HG03521 (cell line): ENCODE results near the gene ACAP3.

ENCODE experiments used
- ATAC-seq: cut with Tn5 transposase; IDR thresholded peaks from one replicate; pipeline ENCODE4 v1.9.1; 2021; ENCODE audit warnings: mild to moderate bottlenecking, moderate library complexity; ENCODE audit not compliant: unreplicated experiment

The ACAP3 gene, protein sequence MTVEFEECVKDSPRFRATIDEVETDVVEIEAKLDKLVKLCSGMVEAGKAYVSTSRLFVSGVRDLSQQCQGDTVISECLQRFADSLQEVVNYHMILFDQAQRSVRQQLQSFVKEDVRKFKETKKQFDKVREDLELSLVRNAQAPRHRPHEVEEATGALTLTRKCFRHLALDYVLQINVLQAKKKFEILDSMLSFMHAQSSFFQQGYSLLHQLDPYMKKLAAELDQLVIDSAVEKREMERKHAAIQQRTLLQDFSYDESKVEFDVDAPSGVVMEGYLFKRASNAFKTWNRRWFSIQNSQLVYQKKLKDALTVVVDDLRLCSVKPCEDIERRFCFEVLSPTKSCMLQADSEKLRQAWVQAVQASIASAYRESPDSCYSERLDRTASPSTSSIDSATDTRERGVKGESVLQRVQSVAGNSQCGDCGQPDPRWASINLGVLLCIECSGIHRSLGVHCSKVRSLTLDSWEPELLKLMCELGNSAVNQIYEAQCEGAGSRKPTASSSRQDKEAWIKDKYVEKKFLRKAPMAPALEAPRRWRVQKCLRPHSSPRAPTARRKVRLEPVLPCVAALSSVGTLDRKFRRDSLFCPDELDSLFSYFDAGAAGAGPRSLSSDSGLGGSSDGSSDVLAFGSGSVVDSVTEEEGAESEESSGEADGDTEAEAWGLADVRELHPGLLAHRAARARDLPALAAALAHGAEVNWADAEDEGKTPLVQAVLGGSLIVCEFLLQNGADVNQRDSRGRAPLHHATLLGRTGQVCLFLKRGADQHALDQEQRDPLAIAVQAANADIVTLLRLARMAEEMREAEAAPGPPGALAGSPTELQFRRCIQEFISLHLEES

DNA sequence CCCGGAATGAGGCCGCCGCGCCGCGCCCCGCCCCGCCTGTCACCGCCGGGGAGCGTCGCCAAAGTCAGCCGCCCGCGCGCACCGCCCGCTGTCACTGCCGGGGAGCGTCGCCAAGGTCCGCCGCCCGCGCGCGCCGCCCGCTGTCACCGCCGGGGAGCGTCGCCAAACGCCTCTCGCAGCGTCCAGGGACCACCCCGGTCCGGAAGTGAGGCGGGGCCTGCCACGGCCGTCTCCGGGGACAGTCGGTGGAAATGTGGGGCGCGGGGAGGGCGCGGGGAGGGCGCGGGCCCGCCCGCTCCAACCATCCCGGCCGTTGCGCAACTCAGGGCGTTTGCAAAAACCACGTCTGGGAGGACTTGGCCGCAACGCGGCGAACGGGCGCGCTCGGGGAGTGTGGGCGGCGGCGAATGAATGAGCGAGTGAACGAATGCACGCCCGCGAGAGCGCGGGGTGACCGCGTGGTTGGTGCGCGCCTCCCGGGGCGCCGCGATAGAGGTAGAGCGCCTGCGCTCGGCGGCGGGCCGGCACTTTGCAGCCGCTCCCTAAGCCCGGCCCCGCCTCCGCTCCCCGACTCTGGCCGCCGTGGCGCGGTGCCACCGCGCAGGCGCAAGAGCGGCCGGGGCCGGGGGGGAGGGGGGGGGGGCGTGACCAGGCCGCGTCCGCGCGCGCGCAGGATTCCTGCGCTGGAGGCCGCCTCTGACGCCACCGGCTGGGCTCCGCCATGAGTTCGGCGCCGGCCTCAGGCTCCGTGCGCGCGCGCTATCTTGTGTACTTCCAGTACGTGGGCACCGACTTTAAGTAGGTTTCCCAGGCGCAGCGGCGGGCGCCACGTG is at the start of gene ACAP3, which contains the start of gene PUSL1:
ACAP3 (minus strand) TSS at position 8 of the 833 bp plus-strand sequence. CDS start 115 bp downstream, outside the sequence.
PUSL1 (plus strand) TSS at position 675 of the 833 bp plus-strand sequence; CDS start at position 722, 47 bp downstream.
- peak; percentile 64 for ATAC-seq

DNA sequence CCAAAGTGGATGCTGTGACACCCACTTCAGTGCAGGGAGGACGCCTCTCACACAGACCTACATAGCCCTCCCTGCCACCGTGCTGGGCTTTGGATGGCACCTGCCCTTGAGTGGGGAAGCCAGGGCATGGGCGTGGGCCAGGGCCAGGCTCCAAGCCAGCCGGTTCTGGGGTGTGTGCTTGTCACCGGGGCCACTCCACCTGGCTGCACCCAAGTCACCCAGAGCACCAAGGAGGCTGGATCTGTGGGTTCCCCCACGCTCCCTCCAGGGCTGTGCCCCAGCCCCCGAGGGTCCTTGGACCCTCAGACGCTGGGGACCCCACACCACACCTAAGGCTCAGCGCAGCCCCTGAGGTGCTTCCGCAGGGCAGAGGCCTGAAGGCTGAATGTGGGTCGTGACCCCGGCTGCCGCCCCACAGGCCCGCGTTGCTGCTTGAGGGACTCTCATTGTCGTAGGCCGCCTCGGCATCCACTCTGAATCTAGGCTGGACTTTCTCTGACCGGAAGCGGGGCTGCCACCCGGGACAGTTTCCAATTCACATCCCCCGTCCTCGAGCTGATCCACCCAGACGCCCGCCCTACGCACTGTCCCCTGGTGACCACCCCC is 49.2 kb upstream of the ACAP3 start:
- ATAC-seq = no peak

DNA sequence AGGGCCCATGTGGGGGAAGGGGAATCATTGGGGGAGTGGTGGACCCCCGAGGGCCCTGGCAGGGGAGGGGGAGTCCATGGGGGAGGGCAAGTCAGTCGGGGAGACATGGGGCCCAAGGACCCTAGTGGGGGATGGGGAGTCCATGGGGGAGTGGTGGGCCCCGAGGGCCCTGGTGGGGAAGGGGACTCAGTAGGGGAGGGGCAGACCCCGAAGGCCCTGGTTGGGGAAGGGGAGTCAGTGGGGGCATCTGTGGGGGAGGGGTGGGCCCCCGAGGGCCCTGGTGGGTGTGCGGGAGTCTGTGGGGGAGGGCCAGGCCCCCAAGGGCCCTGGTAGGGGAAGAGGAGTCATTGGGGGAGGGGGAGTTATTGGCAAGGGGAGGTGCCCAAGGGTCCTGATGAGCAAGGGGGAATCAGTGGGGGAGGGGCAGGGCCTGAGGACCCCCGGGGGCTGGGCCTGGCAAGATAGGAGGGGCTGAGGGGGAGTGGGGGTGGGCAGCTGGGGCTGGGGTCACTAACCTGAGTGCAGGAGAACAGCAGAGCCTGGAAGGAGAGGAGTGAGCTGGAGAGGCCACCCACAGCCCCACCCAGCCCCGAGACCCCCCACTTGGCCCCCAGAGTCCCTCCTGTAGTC is 48.6 kb upstream of the ACAP3 start:
- no peak for ATAC-seq

DNA sequence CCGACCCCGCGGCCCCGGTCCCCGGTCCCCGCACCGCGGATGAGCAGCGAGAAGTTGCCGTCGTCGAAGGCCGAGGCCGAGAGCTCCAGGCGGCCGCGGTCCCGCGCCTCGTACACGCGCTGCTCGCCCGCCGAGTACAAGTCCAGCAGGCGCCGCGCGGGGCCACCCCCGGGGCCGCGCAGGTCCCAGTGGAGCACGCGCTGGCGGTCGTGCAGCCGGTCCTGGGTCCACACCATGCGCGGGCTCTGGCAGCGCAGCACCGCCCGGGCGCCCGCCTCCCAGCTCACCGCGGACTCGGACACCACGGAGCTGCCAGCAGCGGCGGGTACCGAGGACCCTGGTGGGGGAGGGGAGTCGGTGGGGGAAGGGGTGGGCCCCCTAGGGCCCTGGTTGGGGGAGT is 47.7 kb upstream of the ACAP3 start:
- ATAC-seq = no peak

DNA sequence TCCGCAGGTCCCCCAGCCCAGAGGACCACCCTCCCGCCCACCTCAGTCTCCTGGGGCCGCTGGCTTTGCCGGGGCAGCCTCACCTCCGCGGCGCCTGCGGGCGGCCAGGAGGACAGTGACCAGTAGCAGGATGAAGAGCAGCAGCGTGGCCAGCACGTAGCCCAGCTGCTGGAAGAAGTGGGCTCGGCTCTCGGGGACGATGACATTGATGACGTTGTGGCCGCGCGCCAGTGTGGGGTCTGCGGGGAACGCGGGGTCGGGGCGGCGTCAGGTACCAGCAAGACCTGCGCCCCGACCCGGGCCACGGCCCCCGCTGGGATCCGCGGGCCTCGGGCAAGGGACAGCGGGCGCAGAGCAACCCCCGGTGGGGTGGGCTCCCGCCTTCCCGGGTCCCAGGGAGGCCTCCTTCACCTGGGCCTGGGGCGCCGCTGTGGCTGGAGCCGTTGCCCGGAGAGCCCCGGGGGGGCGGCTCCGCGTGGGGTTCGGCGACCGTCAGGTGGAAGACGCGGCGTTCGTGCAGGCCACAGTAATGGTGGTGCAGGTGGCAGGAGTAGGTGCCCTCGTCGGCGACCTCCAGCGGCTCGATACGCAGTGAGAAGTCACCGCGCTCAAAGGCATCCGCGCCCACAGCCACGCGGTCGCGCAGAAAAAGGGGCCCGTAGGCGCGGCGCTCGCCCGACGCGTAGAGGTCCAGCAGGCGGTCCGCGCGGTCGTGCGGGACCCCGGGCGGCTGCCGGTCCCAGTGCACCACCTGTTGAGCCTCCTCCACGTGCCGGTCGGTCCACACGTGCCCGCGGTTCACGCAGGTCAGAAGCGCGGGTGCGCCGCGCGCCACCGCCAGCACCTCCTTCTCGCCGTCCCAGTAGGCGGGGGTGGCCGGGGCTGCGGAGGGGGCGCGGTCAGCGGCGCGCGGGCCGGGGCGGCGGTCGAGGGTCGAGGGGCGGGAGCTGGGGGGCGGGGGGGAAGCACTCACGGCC is 46.8 kb upstream of the ACAP3 start:
- ATAC-seq = no peak

DNA sequence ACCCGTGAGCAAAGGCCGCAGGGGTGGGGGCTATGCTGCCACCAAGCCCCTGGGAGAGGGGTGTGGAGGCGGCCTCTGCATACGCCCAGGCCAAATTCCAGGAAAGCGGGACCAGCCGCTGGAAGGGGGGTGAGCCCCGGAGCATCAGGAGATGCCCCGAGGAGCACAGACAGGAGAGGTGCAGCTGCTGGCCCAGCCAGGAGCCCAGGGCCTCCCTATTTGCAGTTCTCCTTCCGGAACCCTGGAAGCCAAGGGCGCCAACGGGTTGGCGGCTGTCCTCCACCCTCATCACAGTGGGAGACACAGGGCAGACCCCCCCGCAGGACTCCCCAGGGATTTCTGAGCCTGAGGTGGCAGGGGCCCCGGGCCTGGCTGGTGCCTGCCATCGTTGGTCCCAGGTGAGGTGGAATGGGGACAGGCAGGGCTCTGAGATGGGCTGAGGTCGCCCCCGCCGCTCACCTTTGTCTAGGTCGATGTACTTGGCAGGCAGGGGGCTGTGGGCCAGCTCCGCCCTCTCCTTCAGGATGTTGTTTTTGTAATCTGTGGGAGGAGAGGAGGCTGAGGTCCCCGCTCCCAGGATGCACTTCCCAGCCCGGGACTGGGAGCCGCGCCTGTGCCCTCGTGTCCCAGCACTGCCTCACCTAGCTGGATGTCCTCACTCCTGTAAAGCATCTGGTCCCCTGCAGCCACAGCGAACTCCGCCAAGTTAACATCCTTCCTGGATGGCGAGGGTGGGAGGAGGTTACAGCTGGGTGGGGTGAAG is 45.8 kb upstream of the ACAP3 start:
- no peak for ATAC-seq

DNA sequence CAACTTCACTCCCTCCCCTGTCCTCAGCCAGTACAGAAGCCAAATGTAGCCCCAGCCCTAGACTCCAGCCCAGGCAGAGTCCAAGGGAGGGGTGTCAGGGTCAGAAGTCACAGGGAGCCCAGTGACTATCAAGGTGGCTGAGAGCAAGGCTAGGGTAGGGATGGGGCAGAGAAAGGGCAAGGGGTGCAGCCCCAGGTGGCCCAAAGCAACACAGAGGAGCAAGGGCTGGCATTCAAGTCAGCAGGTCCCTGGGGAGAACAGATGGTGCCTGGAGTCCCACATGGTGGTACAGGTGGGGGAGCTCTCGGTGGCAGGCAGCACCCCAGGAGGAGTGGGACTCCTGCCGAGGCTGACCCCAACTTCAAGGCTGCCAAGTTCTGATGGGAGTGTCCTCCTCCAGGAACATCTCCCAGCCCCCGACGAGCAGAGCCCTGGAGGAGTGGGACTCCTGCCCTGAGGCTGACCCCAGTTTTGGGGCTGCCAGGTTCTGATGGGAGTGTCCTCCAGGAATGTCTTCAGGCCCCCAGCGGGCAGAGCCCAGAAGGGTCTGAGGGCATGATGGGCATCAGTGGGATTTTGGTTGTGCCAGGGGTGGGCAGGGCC is 45.2 kb upstream of the ACAP3 start:
- ATAC-seq = no peak

DNA sequence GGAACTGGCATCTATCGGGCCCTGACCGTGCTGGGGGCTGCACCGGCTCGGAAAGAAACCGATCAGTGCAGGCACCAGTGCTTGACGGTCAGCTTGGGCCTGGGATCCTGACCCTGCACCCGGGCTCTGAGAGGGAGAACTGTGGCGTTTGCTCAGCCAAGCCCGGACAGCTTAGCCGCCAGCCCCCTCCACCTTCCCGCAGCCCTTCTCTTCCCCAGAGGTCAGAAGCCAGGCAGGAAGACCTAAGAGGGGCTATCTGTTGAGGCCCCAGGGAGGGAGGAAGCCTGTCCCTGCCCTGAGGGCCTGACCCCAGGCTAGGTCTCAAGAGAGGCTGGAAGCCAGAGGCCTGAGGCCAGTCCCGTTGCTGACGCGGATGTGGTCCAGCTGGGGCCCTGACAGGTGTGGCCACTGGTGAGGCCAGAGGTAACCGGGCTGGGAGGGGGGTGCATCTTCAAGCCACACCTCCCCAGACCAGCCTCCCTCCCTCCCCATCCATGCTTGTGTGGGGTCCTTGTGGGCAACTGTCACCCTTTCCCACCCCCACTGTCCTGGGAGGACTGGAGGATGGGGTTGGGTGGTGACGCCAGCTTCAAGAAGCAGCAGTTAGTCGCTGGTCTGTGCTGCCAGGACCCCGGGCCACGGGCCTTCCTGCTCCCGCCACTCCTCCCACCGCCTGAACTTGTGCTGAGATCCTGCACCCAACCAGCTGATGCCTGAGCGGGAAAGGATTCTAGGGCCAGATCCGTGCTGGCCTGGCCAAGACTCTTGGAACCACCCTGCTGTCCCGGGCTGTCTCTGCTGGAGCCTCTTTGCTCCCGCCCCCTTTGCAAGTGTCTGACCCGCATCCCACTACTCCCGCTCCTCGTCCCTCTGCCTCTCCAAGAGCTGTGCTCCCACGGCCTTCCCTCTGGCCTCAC is 44.0 kb upstream of the ACAP3 start:
- no peak for ATAC-seq

DNA sequence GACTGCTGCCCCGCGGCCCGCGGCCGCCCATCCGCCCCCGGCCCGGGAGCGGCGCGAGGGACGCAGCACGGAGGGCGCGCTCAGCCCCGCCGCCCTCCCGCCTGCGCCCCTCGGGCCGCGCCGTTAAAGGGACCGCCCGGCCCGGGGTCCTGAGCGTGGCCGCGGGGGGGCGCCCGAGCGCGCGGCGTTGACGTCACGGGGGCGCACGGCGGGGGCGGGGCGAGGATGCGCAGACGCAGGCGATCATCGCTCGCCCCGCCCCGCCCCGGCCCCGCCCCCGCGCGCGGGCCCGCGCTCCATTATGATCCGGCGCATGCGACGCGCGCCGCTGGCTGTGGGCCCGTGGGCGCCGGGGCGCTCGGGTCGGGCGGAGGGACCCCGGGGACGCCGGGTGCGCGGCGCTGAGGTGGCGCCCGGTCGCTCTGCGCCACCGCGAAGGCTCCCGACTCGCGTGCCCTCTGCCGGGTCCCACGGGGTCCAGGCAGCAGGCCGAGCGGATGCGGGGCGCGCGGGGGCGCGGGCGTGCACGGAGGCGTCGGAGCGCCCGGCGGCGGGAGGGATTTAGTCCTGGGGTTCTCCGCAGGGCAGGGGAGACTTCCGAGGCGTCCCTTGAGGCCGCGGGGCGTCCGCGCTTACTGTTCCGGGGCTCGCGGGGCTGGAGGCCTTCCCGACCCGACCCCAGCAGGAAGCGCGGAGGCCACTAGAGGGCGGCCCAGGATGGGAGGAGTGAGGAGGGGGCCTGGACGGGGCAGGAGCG is 41.7 kb upstream of the ACAP3 start, which contains the start of gene DVL1:
DVL1 (minus strand) TSS at position 163 of the 757 bp plus-strand sequence. CDS start 353 bp downstream, outside the sequence.
- peak; percentile 69 for ATAC-seq

DNA sequence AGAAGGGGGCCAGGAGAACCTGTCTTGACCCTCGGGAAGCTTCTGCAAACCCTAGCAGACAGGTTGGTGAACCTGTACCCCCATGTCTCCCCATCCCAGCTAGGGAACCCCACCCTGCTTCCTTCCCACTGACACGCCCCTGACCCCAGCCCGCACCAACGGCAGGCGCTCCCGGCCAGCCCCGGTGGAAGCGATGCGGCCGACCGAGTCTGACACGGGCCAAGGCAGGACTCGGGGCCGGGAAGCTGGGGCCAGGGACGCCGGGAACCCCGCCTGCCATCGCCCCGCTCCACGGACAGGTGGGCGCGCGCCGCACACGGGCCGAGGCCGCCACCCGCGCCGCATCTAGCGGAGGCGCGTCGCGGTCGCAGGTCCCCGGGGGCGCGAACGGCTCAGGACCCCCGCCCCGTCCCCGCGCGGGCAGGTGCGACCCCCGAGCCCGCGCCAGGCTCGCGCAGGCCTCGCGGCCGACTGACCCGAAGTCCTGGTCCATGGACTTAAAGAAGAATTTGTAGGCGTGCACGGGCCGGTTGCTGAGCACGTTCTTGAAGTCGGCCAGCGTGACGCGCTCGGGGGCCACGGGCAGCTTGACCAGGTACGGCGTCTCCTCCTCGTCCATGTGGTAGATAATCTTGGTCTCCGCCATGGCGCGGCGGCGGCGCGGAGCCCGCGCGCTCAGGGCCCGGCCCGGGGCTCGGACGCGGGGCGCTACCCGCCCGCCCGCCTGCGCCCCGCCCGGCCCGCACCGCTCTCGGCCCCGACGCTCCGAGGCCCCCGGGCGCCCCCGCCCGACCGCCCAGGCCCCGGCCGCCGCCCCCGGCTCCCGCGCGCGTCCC is 40.9 kb upstream of the ACAP3 start:
- ATAC-seq = peak; percentile 34

DNA sequence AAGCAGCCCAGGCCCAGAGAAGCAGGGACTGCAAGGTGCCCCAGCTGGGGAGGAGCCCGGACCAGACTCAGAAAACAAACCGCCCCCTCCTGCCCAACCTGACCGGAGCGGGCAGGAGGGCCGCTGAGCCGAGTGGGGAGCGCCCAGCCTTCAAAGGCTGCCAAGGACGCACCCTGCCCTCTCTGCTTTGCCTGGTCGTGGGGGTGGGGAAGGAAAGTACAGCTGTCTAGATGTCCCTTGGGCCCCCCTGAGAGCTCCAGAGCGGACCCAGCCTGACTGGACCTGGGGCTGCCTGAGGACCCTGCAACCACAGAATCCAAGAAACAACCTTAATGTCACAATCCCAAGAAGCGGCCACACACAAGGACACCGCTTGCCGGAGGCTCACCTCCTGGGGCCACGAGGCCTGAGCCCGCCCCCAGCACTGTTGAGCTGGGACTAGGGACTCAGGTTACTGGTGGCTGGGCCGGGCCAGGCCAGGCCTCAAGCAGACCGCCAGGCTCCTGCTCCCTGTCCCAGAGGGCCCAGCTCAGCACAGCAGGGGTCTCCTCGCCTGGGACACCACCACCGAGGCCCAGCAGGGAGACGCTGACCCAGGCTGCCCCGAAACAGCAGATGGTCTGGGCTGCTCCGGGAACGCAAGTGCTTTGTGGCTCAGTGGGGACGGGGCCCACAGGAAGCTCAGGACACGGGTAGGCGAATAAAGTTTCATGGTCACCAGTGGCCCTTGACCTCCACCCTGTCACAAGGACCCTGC is 40.1 kb upstream of the ACAP3 start:
- no peak for ATAC-seq

DNA sequence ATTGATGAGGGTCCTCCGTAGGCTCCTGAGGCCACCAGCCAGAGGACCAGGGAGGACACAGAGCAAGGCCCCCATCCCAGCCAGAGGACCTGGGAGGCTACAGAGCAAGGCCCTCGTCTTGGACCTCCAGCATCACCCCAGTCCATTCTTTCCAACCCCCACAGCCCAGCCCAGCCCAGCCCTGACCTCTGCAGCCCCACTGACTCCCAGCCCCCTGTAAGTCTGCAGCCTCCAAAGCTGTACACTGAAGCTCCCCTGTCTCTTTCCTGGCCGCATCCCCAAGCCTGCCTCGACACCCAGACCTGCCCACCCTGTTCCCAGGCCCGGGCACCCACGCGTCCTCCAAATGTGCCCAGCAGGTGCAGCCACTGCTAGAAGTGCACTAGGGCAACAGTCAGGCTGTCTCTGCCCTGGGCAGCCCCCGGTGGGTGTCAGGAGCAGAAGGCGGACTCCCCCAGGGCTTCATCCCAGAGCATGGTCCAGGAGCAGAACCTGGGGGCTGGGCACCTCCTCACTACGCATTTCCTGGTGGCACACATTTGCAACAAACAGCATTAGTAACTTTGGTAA is 39.4 kb upstream of the ACAP3 start:
- ATAC-seq = no peak

DNA sequence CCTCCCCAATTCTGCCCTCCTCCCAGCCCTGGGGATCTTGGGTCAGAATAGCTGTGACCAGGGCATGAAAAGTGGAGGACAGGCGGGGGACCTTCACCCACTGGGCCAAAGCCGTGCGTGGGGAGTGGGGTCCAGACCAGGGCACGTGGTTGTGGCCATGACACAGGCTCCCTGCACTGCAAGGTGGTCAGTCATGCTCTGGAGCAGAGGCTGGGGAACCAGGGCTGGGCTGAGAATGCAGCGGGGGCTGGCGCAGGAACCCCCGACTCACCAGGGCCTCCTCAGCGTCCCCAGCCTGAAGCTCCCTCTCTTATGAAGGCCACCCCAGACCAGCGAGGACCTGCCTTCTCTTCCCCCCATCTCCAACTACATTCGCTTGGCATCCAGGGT is 38.8 kb upstream of the ACAP3 start:
- ATAC-seq = no peak
